Middle frontal gyrus (tissue), 1 donor: ENCODE results near the gene SMC1B.
"Not testable (repeated sequence)": the region's sequence is repeated elsewhere in the genome, so short reads cannot be mapped to it uniquely, and the experiment has no call there.

Experiments used
- DNase-seq: peaks from one replicate; pipeline ENCODE4 v3.0.0-alpha.2; 2015; ENCODE audit warnings: low spot score; ENCODE audit errors: extremely low spot score

The SMC1B gene

GRCh38 chr22:45446216-45446615, 32.8 kb upstream of the SMC1B start:
- DNase-seq: no peak

GRCh38 chr22:45445031-45445710, 31.8 kb upstream of the SMC1B start:
- no peak for DNase-seq

- no peak for DNase-seq
Observed at GRCh38 chr22:45444168-45444567, 30.8 kb upstream of the SMC1B start.

- DNase-seq: no peak
Observed at GRCh38 chr22:45442116-45442515, 28.7 kb upstream of the SMC1B start.

- DNase-seq: no peak
Observed at GRCh38 chr22:45441138-45441537, 27.7 kb upstream of the SMC1B start.

- DNase-seq: not testable (repeated sequence)
Observed at GRCh38 chr22:45440688-45441087, 27.3 kb upstream of the SMC1B start.

- DNase-seq: no peak
Observed at GRCh38 chr22:45438336-45438735, 24.9 kb upstream of the SMC1B start.

- not testable (repeated sequence) for DNase-seq
Observed at GRCh38 chr22:45436871-45437517, 23.6 kb upstream of the SMC1B start.

GRCh38 chr22:45435544-45436139, 22.2 kb upstream of the SMC1B start:
- DNase-seq: peak; percentile 60

- no peak for DNase-seq
Observed at GRCh38 chr22:45434981-45435380, 21.6 kb upstream of the SMC1B start.

GRCh38 chr22:45430871-45431270, 17.5 kb upstream of the SMC1B start:
- DNase-seq: no peak

- DNase-seq: no peak
Observed at GRCh38 chr22:45429981-45430775, 16.8 kb upstream of the SMC1B start.

- no peak for DNase-seq
Observed at GRCh38 chr22:45429424-45429823, 16.0 kb upstream of the SMC1B start.

- DNase-seq: no peak
Observed at GRCh38 chr22:45428391-45429385, 15.3 kb upstream of the SMC1B start.

GRCh38 chr22:45427114-45427513, 13.7 kb upstream of the SMC1B start:
- DNase-seq: no peak

- DNase-seq: no peak
Observed at GRCh38 chr22:45426387-45426786, 13.0 kb upstream of the SMC1B start.

GRCh38 chr22:45425531-45426265, 12.3 kb upstream of the SMC1B start:
- no peak for DNase-seq

- DNase-seq: no peak
Observed at GRCh38 chr22:45425101-45425500, 11.7 kb upstream of the SMC1B start.

- DNase-seq: no peak
Observed at GRCh38 chr22:45424241-45424731, 10.9 kb upstream of the SMC1B start.

- no peak for DNase-seq
Observed at GRCh38 chr22:45423524-45423923, 10.1 kb upstream of the SMC1B start.
